Myocyte (in vitro differentiated cells): ENCODE data around the gene LHPP. TPM values are rescaled to one million over a fixed set of nuclear protein-coding genes. Genes with fewer than 3 reads are reported as not detected.

Experiments
- DNase-seq: peaks from one replicate; pipeline ENCODE4 v3.0.0-alpha.2; 2012; ENCODE audit warnings: low read depth
- total RNA-seq: library from RNA; depleted of rRNA; stranded (reverse); fragments of >200 nt; gene quantifications from 2 replicates; pipeline ENCODE4 v1.2.3, GENCODE V29; 2014

The LHPP gene
- total RNA-seq, 1 donor from 2014 or later = 8.1 TPM

DNA sequence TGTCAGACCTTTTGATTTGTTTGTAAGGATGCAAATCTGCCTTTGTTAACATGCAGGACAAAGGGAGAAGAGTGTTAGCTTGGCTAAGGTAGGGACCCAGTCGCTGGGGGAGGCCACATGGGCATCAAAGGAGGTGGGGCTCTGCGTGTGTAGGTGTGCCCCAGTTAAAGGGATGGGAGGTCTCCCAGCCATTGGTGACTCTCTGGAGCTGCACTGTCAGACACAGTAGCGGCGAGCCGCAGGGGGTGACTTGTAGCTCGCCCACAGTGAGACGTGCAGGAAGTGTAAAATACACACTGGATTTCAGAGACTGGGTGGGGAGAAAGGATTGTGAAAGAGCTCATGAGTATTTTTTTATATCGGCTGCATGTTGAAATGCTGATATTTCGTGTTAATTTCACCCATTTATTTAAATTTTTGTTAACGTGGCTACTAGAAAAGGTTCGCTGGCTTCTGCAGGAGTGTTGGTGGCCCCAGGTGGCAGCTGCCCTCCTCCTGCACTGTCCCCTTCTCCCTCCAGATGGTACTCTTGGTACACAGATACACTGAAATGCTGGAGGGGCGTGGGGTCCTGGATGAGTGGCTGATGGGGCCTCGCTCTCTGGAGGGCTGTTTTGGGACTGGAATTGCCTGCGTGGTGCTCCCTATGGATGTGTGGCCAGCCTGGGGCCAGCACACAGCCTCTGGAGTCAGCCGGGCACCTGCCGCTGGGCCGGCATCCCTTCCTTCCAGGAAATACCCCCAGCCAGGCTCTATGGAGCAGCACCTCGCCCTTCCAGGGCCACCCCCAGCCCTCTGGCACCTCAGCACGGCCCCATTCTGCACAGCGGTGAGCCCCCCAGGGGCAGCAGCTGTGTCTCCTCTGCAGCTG is 59.2 kb downstream of the LHPP start:
- DNase-seq = no peak

DNA sequence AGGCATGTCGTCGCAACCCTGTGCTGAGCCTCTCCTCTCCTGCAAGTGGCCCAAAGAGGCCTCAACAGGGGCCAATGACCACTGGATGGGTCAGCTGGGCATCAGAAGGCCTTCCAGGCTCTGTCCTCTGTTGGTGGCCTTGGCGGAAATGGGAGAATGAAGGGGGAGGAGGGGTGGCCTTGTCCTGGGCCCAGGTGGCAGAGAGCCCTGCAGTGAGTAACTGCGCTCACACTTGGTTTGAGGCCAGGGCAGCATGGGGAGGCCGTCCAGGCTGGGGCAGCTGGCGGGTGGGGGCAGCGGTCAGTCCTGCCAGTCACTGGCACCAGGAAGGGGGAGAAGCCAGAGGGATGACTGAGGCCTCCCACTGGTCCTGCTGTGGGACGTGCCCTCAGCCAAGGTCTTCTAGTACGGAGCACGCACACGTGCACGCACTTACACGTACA is 59.8 kb downstream of the LHPP start:
- DNase-seq = no peak

DNA sequence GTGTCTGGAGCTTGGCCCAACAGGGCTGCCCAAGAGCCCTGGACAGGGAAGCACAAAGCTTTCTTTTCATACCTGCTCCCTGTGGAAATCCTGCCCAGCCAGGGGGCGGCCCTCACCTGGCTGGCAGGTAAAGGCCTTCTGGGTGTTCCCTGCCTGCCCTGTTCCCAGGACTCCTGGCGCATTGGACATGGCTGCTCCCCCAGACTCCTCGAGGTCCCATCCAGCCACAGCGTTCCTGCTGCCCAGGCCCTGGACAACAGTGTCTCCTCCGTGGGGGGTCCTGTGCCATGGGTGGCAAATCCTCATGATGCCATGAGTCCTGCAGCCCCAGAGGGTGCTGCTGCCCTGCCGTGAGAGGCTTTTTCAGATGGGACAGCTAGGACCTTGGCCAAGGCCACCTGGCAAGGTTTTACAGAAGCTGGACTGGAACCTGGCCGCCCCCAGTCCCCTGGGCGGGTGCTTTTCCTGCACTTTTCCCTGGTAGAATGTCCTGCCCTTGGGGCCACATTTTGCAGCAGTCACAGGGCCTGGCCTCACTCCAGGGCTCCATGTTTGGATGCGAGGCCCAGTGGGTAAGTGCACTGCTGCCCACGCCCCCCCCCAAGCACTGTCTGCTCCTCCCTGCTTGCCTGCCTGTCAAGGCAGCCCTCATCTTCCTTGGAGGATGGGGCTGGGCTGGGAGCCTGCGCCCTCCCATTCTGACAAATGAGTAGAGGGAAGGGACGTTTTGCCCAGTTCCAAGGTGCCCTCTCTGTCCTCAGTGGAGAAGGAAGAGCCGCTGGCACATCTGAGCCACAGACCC is 60.7 kb downstream of the LHPP start:
- no peak for DNase-seq

DNA sequence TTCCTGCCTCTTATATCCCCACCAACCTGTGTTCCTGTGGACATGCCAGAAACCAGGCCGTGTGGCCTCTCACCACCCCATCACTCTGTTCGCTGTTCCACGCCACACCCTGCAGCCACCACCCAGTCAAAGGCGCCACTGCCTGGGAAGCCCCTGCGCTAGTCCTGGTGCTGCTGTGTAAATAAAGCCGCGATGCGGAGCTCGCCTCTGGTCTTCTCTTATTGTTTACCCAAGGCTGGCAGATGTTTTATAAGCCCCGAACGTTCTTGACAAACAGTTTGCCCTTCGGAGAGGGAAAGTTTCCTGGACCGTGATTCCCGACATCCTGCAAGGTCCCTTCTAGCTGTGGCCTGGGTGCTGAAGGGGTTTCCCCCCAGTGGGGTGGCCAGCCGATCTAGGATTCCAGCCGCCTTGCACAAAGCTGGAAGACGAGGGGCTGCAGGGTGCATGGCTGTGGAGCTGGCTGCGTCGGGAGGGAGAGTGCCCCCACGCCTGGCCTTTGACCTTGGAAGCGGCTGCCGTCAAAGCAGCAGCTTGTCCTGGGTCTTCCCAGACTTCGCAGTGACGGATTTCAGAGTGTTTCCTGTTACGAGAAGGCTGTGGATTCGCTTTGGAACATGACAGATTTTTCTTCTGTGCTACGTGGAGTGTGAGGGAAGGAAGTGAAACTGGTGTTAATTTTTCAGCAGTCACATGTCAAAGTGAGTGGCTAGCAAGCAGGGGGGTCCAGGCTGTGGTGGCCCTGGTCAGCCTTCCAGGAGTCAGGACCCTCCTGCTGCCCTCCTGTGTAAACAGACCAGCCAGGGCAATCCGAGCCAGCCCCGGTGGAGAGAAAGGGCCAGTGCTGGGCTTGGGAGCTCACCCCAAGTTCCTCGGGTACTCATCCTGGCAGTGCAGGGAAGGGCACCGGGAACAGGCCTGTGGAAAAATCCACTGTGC is 61.6 kb downstream of the LHPP start:
- DNase-seq = no peak

DNA sequence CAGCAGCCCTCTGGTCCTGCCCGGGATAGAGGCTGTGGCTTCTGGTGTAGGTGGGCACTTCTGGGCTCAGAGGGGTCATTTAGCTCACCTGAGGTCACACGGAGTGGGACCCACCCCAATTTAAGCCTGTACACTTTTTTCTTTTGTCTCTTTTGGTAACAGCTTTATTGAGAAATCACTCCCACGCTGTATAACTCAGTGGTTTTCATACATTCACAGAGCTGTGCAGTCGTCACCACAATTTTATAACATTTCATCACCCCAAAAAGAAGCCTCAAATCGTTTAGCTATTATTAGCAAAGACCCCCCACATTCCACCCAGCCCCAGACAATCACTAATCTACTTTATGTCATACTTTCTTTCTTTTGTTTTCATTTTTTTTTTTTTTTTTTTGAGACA is 62.3 kb downstream of the LHPP start:
- no peak for DNase-seq

DNA sequence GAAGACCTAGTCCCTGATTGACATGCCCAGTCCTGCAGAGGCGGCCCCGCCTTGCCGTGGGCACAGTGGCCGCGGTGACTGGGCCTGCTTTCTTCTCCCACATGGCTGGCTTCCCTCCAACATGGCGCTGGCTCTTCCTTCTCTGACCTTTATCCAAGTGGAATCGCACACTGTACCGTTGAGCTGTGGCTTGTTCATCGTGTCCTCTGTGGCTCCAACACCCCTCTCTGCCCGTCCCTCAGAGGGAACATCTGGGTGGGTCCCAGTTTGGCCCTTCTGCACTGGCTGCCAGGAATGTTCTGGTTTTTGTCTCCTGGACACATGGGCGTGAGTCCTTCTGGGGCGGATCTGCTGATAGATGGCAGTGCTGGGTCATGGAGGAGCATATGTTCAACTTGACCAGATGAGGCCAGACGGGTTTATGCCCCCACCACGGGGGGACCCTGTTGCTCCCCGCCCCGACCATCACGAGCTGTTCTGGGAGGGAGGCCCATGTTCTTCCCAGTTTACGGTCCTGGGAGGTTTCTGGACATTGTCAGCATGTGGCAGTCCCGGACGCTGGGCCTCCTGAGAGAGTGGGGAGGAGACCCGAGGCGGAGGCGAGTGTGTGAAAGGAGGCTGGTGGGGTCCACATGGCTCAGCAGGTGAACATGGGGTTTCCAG is 63.5 kb downstream of the LHPP start:
- DNase-seq = peak; percentile 81

DNA sequence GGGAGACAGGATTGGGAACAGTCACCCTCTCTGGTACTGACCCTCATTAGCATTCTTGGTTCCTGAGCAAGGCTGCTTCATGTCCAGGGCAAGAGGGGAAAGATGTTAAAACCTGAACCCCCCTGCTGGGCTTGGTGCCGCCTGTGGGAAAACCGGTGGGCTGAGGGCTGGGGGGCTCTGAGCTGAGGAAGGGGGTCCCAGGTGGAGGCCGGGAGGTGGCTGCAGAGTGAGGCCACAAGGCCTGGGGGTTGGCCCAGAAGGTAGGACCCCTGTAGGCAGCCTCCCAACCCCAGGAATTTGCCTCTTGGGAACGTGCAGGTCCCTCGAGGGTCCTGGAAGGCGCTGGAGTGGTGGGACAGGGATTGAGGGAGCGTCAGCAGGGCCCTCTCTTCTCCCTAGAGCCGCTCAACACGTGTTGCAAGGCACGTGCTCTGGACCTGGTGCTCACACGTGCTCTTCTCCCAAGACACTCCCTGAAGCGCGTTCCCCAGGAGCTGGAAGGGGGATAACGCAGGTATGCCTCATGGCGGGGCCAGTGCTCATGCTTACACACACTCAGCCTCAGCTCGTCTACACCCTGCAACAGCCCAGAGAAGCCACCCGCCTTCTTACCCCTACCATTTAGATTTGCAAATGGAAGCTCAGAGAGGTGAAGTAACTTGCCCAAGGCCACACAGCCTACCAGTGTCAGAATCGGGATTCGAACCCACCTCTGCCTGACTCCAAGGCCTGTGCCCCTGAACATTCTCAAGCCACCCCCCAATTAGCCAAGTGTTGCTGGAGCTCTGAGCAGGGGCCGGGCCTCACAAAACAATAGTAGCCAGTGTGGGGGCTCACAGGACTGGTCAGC is 64.4 kb downstream of the LHPP start:
- no peak for DNase-seq

DNA sequence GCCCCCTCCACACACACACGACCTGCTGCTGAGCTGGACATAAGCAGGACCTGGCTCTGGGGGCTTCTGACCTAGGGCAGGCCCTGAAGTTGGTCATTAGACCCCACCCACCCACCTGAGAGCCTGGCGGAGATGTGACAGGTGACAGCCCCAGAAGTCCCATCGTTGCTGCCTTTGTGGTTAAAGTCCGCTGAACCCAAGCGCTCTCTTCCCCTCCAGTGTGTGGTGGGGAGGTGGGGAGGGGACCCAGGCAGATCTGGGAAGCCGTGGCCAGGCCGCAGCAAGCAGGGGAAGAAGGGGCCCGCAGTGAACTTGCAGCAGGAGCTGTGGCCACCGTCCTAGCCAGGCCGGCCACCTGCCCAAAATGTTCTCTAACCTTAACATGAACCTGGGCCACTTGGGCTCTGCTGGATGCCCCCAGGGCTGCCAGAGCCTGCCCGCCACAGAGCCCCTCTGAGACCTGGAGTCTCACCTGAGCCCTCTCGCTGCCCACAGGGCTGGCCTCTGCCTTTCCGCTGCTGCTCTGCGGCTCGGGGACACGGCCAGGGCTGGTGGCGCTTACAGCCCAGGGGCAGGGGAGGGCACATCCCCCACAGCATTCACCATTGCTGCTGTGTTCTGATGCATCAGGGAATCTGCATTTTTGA is 65.1 kb downstream of the LHPP start:
- DNase-seq = no peak

DNA sequence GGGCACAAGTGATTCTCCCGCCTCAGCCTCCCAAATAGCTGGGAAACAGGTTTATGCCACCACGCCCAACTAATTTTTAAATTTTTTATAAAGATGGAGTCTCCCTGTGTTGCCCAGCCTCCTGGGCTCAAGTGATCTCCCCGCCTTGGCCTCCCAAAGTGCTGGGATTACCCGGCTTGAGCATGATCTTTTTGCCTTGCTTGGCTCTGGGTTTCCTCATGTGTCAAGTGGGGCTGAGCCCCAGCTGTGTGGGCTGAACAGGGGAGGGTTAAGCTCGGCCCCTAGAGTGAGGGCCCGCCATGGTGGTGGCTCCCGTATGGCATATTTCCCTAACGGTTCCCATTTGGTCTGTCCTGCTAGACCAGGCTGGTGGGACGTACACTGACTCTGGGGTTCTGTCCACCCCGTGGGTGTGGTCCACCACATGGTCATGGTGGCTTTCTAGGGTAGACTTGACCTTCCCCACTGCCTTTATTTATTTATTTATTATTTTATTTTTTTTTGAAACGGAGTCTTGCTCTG is 66.3 kb downstream of the LHPP start:
- DNase-seq = no peak

DNA sequence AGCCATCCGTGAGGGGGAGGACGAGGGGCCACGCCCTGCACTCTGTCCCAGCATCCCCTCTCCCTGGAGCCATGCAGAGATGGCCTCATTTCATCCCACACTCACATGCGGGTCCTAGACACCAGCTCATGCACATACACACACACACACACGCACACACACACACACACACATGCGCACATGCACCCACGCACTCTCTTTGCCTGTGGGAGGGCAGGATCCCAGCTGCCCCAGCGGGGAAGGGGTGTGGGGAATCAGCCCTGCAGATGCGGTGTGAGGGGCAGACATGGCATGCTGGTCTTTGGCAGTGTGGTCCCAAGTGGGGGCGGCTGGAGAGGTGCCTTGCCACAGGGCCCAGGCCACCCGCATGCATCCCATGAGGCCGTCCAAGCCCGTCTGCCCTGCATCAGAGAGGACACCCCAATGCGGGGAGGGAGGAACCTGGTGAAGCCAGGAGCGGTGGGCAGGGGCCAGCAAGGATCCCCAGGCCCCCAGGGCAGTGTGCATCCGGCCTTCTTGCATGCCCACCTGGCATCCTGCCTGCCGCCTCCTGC is 68.1 kb downstream of the LHPP start:
- DNase-seq = no peak

DNA sequence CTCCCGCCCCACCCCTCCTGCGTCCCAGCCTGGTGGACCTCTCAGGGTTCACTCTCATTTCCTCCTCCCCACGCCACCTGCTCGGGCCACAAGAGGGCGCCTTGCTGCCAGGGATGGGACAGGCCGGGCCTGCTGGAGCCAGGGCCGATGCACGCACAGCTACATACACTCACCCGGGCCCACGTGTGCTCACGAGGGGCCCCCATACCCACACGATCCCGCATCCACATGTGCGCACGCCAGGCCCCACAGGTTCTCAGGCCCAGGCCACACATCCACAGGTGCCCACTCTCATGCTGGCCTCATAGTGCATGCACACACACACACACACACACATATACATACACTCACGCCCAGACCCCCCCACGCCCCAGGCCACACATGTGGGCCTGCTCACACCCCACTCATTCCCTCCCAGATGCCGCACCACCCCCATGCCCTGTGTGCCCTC is 68.6 kb downstream of the LHPP start:
- peak; percentile 83 for DNase-seq

DNA sequence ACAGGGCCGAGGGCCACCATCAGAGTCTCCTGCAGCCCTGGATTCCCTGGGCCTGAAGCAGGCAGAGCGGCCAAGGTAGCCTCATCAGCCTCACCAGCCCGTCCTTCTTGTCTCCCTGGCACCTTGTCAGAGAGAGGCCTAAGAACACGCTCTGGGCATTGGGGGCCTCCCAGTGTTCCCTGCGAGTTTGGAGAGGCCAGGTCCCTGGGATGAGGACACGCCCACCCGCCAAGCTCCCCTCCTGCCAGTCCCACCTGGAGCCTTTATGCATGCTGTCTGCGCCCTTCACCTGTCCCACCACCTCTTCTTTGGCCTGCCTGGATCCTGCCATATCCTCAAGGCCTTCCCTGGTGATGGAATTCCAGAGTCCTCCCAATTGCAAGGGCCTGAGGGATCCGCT is 69.2 kb downstream of the LHPP start:
- DNase-seq = no peak

DNA sequence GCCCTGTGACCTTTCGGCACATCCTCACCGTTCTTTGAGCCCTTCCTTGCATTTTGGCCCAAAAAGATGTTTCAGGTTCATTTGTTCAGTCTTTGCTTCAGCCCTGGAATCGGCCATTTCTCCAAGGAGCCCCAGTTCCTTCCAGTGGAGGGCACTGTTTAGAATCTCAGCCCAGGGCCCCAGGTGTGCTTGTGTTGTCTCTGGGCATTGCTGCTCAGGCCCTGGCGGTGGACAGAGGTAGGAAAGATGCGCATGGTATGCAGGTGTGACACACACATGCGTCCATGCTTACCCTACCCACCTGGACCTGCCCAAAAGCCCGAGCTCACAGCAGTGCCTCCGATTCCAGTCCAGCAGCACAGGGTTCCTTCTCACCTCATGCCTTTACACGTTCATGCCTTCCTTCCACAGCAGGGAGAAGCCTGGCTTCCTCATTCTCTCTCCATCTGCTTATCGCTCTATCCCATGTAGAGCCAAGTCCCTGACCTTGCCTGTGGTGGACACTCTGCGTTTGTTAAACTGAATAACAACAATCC is 70.6 kb downstream of the LHPP start:
- no peak for DNase-seq

DNA sequence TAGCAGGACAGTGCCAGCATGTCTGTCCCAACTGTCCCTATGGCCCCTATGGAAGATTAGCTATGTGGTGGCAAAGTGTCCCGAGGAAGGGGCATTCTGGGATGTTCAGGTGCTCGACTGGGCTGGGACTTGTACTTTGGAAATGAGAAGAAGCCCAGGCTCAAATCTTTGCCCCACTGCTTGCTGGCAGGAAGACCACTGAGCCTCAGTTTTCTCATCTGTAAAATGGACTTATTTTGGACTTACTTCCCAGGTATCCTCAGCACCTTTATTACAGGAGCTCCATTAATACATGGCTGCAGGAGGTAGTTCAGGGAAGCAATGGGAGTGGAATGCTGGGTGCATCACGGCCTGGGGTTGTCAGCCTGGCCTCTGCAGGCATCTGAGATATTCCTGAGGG is 71.2 kb downstream of the LHPP start:
- no peak for DNase-seq

DNA sequence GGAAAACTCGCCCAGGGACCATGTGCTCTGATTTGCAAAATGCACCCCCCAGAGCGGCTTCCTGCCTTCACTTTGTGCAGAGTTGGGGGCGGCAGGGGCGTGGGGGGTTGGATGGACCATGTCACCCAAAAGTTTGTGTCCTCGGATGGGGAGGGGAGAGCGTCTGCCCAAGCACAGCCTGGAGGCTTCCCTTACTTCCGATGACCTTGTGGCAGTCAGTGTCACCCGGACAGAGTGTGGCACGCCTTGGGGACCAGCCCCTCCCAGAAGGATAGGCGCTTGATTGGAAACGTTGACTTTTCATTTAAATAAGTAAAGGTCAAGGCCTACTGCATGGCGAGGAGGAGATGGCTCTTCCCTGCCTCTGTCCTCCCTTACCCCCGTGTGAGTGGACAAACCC is 71.6 kb downstream of the LHPP start:
- DNase-seq = no peak

DNA sequence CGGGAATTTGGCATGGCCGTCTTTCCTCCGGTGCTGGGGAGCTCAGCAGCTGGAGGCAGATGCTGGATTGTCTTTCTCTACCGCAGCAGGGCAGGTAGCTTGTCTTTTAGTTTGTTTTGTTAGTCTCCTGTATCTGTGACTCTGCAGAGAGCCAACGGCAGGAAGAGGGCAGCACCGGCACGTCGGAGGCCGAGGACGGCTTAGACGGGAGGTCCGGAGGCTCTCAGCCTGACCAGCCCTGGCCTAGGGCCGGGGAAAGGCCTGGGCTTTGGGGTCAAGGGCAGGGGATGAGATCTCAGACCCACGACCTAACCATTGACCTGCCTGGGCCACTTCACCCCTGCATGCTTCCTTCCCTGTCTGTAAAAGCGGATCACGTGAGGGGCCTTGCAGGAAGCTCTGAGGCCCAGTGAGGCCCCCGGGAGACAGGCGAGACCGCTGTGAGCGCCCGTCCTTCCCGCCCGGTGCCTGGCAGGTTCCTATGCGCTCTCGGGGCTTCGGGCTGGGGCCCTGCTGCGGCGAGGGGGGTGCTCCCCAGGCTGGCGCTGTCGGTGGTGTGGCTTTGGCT is 72.7 kb downstream of the LHPP start:
- DNase-seq = no peak

DNA sequence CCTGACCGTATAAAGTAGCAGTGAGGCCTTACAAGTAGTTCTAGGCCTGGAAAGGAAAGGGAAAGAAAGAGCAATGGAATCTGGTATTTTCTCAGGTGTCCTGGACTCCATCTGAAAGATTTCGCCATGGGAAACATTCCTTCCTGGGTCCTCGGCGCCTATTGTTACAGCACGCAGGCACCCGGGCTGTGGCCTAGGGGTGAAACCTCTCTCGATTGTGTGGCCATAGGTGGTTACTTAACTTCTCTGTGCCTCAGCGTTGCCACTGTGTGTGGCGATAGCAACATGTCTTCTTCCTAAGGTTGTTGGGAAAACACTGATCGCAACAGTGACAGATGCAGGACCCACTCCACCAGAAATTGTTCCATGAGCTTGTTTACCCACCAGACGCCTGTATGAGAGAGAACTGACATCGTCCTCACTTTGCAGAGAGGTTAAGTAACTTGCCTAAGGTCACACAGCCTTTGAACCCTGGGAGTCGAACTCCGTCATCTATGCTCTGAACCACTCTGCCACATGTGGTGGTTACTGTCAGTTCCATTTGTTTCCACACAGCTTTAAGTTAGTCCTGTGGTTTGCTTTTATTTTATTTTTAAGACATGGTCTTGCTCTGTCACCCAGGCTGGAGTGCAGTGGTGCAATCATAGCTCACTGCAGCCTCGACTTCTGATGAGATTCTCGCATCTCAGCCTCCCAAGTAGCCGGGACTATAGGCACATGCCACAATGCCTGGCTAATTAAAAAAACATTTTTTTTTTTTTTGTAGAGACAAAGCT is 73.4 kb downstream of the LHPP start:
- no peak for DNase-seq
